Measurements from ENCODE around the gene INMT.

GRCh38 chr7:30740417-30741181 lies 11.3 kb upstream of the INMT start:
- TF ChIP-seq, protein P1, sequence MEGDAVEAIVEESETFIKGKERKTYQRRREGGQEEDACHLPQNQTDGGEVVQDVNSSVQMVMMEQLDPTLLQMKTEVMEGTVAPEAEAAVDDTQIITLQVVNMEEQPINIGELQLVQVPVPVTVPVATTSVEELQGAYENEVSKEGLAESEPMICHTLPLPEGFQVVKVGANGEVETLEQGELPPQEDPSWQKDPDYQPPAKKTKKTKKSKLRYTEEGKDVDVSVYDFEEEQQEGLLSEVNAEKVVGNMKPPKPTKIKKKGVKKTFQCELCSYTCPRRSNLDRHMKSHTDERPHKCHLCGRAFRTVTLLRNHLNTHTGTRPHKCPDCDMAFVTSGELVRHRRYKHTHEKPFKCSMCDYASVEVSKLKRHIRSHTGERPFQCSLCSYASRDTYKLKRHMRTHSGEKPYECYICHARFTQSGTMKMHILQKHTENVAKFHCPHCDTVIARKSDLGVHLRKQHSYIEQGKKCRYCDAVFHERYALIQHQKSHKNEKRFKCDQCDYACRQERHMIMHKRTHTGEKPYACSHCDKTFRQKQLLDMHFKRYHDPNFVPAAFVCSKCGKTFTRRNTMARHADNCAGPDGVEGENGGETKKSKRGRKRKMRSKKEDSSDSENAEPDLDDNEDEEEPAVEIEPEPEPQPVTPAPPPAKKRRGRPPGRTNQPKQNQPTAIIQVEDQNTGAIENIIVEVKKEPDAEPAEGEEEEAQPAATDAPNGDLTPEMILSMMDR (conservative IDR thresholded peaks at IDR 0.05; ENCODE audit: low read length): peak; percentile 98
- TF ChIP-seq EZH2phosphoT487 (IDR thresholded peaks at IDR 0.05; ENCODE audit: borderline replicate concordance, low read depth, low read length): no peak
